Neural cell (in vitro differentiated cells): ENCODE results near the gene KCNMB2. TPM values are rescaled to one million over a fixed set of nuclear protein-coding genes. Genes with fewer than 3 reads are reported as not detected.

Source experiments
- H2AFZ ChIP-seq: fragments of 200-600, 300-800 bp; sonication (generic), shearing (Covaris generic); 2 replicates; pipeline ENCODE4 v1.6.0; 2014; ENCODE audit warnings: low read depth, mild to moderate bottlenecking, antibody characterized with exemption, low read length, moderate library complexity
- H3F3A ChIP-seq: fragments of 200-600 bp; shearing (Covaris generic); 2 replicates; pipeline ENCODE4 v1.6.1; 2016; ENCODE audit warnings: mild to moderate bottlenecking, moderate library complexity, mixed read lengths, antibody characterized with exemption, low read length; ENCODE audit not compliant: insufficient read depth, poor library complexity, severe bottlenecking
- H3K27ac ChIP-seq: fragments of 200-600, 300-800 bp; sonication (generic), shearing (Covaris generic); 2 replicates; pipeline ENCODE4 v1.5.1; 2014; ENCODE audit warnings: mild to moderate bottlenecking, low read length, moderate library complexity
- H3K27me3 ChIP-seq: fragments of 300-800, 200-600 bp; sonication (generic), shearing (Covaris generic); 2 replicates; pipeline ENCODE4 v1.6.0; 2014; ENCODE audit warnings: mild to moderate bottlenecking, low read depth, low read length, moderate library complexity; ENCODE audit not compliant: insufficient read depth
- H3K36me3 ChIP-seq: fragments of 300-800, 200-600 bp; sonication (generic), shearing (Covaris generic); 2 replicates; pipeline ENCODE4 v1.5.1; 2014; ENCODE audit warnings: mild to moderate bottlenecking, antibody characterized with exemption, low read length, moderate library complexity; ENCODE audit not compliant: insufficient read depth
- H3K4me2 ChIP-seq: fragments of 300-800, 200-600 bp; sonication (generic), shearing (Covaris generic); 2 replicates; pipeline ENCODE4 v1.6.0; 2014; ENCODE audit warnings: mild to moderate bottlenecking, low read length
- H3K4me3 ChIP-seq: fragments of 300-800, 200-600 bp; sonication (generic), shearing (Covaris generic); 2 replicates; pipeline ENCODE4 v1.5.1; 2014; ENCODE audit warnings: mild to moderate bottlenecking, low read length, moderate library complexity
- H3K79me2 ChIP-seq: fragments of 200-600 bp; shearing (Covaris generic); replicated peaks from 2 replicates; pipeline ENCODE4 v1.6.0; 2014; ENCODE audit warnings: mild to moderate bottlenecking, low read length, moderate library complexity; ENCODE audit not compliant: insufficient read depth
- H3K9ac ChIP-seq: fragments of 300-800, 200-600 bp; sonication (generic), shearing (Covaris generic); 2 replicates; pipeline ENCODE4 v1.6.1; 2016; ENCODE audit warnings: mild to moderate bottlenecking, low read length, mixed read lengths
- H3K9me2 ChIP-seq: fragments of 200-600 bp; shearing (Covaris generic); 2 replicates; pipeline ENCODE4 v1.6.1; 2016; ENCODE audit warnings: mild to moderate bottlenecking, low read length, mixed read lengths; ENCODE audit not compliant: insufficient read depth
- H3K9me3 ChIP-seq: fragments of 200-600, 300-800 bp; sonication (generic), shearing (Covaris generic); 2 replicates; pipeline ENCODE4 v1.6.1; 2016; ENCODE audit warnings: mild to moderate bottlenecking, mixed run types, low read length, moderate library complexity, mixed read lengths
- H4K20me1 ChIP-seq: fragments of 200-600 bp; shearing (Covaris generic); 2 replicates; pipeline ENCODE4 v1.6.1; 2016; ENCODE audit warnings: mild to moderate bottlenecking, mixed run types; ENCODE audit not compliant: insufficient read depth
- CTCF ChIP-seq: fragments of 450-650 bp; IDR thresholded peaks from 2 replicates; pipeline ENCODE4 v1.5.1; 2014; ENCODE audit warnings: antibody characterized with exemption, mild to moderate bottlenecking, moderate library complexity; ENCODE audit not compliant: poor library complexity, severe bottlenecking
- EP300 ChIP-seq: fragments of 450-650 bp; conservative IDR thresholded peaks from 2 replicates; pipeline ENCODE4 v1.6.1; 2014; ENCODE audit warnings: antibody characterized with exemption, mild to moderate bottlenecking, moderate library complexity; ENCODE audit not compliant: poor library complexity, severe bottlenecking
- EZH2 ChIP-seq: fragments of 200-600, 300-800 bp; shearing (Covaris generic), sonication (generic); IDR thresholded peaks from 2 replicates; pipeline ENCODE4 v1.6.1; 2014; ENCODE audit warnings: antibody characterized with exemption, low read length, borderline replicate concordance, mild to moderate bottlenecking; ENCODE audit not compliant: insufficient read depth, poor library complexity, severe bottlenecking
- MXI1 ChIP-seq: fragments of 450-650 bp; conservative IDR thresholded peaks from 2 replicates; pipeline ENCODE4 v1.6.1; 2014; ENCODE audit warnings: antibody characterized with exemption, mild to moderate bottlenecking; ENCODE audit not compliant: poor library complexity, severe bottlenecking
- POLR2AphosphoS5 ChIP-seq: IDR thresholded peaks from 2 replicates; pipeline ENCODE4 v1.6.1; 2012
- RAD21 ChIP-seq: fragments of 450-650 bp; conservative IDR thresholded peaks from 2 replicates; pipeline ENCODE4 v1.6.1; 2014; ENCODE audit warnings: antibody characterized with exemption, mild to moderate bottlenecking, moderate library complexity
- REST ChIP-seq: IDR thresholded peaks from 2 replicates; pipeline ENCODE4 v1.6.1; 2012; ENCODE audit warnings: borderline replicate concordance
- SMC3 ChIP-seq: fragments of 450-650 bp; conservative IDR thresholded peaks from 2 replicates; pipeline ENCODE4 v1.6.1; 2014; ENCODE audit warnings: antibody characterized with exemption, mild to moderate bottlenecking, moderate library complexity; ENCODE audit not compliant: poor library complexity
- TAF1 ChIP-seq: IDR thresholded peaks from 2 replicates; pipeline ENCODE4 v1.6.1; 2012; ENCODE audit warnings: low read depth
- polyA plus RNA-seq: library from polyadenylated mRNA; depleted of rRNA; stranded (reverse); fragments of >200 nt; gene quantifications from 2 replicates; pipeline ENCODE4 v1.2.3, GENCODE V29; 2014

Gene KCNMB2
- polyA plus RNA-seq, 1 donor from 2014 or later, result 0.93 TPM

GRCh38 chr3:178777718-178778411 lies 241.6 kb downstream of the KCNMB2 start:
- Histone ChIP-seq H3K79me2 (no peaks in the 10 kb centered on the region), H3K27me3 (no peaks in the 10 kb centered on the region), H4K20me1 (no peaks in the 10 kb centered on the region), H3K36me3 (no peaks in the 10 kb centered on the region), H3K4me3 (no peak overlapping the region), H3K9me3 (no peaks in the 10 kb centered on the region), H3K4me2 (no peak overlapping the region), H3F3A (no peaks in the 10 kb centered on the region), H2AFZ (no peak overlapping the region), H3K9me2 (no peaks in the 10 kb centered on the region), H3K27ac (no peak overlapping the region), H3K9ac (no peak overlapping the region)
- no peak for TF ChIP-seq RAD21
- no peak for TF ChIP-seq REST
- no peak for TF ChIP-seq SMC3
- TF ChIP-seq CTCF, result no peak
- TF ChIP-seq EZH2, result no peak
- TF ChIP-seq EP300, result no peak
- no peak for TF ChIP-seq MXI1
- TF ChIP-seq TAF1, result no peak
- no peak for TF ChIP-seq POLR2AphosphoS5

- Histone ChIP-seq H3K4me3 (no peak overlapping the region), H3K4me2 (no peak overlapping the region), H3F3A (no peaks in the 10 kb centered on the region), H3K9me2 (no peaks in the 10 kb centered on the region), H3K9ac (no peak overlapping the region), H3K27ac (no peak overlapping the region), H3K79me2 (no peaks in the 10 kb centered on the region), H3K27me3 (no peaks in the 10 kb centered on the region), H3K9me3 (no peaks in the 10 kb centered on the region), H4K20me1 (no peaks in the 10 kb centered on the region), H3K36me3 (no peaks in the 10 kb centered on the region), H2AFZ (no peak overlapping the region)
- TF ChIP-seq RAD21 (no peak), REST (no peak), EP300 (no peak), SMC3 (no peak), EZH2 (no peak)
Measured at GRCh38 chr3:178778589-178778988, 242.4 kb downstream of the KCNMB2 start.
